Posterior vena cava (tissue), 2 donors: ENCODE results near the gene SEMA4D. TPM values are rescaled to one million over a fixed set of nuclear protein-coding genes. Genes with fewer than 3 reads are reported as not detected.

Experiments
- DNase-seq: peaks from one replicate; pipeline ENCODE4 v3.0.0-alpha.2; 2020; ENCODE audit warnings: low spot score
- intact Hi-C, 2 donors: fragments of 100-400 bp; cut with DNase I; formaldehyde crosslinking; loops; one replicate each; pipeline versions ENCODE4 v1.14.1 to v1.14.2; 2022 to 2023
- total RNA-seq, 2 donors: library from RNA; stranded (reverse); fragmentation: NEBNext Ultra II Directional; extraction: Animal tissue kit (Norgen Biotek cat#: 25700); gene quantifications; one replicate each; pipeline ENCODE4 v1.2.1, GENCODE V29; 2021
- donor health status: DM: yes; HTN: yes; CAD: no.
- donor health status: DM: yes; HTN: yes; CAD: no.

Gene SEMA4D
- total RNA-seq, 2 donors from 2014 or later, result 10.0 to 14.1 TPM

DNA sequence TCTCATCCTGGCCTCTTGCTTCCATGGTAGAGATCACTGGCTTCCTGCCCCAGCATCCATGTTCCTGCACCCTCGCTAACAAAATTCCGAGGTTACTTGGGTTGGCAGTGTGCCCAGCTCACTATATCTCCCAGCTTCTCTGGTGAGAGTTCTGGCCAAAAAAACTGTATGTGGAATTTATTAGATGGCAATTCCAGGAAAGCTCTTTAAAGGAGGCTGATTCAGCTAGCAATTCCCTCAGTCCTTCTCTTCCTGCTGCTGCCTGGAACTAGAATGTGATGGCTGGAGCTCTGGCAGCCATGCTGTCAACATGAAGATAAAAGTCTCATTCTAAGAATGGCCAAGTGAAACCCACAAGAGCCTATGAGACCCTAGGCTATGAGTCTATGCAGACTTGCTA, 90.8 kb downstream of the SEMA4D start:
- DNase-seq, result no peak
- intact Hi-C loops, result no loop called here

DNA sequence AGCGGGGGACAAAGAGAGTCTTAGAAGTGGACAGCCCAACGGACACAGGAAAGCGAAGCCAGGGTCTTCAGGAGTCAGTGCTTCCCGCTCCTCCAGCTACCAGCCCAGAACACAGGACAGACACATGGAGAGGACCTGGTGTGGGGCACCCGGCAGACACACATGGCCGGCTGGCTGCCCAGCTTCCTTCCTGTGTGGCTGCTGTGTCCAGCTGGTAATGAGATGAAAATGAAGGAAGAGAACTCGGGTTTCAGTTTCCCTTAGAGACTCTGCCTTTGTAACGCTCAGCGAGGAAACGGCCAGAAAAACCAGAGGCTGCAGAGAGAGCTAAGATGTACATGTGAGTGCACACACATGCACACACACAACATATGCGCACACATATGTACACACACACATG, 92.1 kb downstream of the SEMA4D start:
- no peak for DNase-seq
- intact Hi-C loops, result no loop called here

DNA sequence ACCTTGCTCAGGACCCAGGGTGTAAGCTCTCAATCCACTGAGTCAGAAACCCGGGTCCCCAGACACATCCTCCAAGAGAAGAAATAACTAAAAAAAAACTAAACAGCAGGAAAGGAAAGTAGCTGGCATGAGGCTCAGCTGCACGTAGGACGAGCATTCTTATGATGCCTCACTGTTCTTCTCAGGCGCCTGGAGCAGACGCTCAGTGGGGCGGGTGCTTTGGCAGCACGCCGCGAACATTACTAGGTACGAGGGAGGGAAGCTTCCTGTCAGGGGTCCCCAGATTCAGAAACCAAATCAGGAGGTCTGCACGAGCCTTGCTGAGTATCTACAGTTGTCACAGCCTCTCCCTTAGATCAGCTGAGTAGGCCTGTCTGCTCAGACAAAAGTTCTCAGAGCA, 93.8 kb downstream of the SEMA4D start:
- intact Hi-C loops, result no loop called here
- no peak for DNase-seq

- no peak for DNase-seq
Measured at GRCh38 chr9:89402695-89403427, 95.1 kb downstream of the SEMA4D start.

DNA sequence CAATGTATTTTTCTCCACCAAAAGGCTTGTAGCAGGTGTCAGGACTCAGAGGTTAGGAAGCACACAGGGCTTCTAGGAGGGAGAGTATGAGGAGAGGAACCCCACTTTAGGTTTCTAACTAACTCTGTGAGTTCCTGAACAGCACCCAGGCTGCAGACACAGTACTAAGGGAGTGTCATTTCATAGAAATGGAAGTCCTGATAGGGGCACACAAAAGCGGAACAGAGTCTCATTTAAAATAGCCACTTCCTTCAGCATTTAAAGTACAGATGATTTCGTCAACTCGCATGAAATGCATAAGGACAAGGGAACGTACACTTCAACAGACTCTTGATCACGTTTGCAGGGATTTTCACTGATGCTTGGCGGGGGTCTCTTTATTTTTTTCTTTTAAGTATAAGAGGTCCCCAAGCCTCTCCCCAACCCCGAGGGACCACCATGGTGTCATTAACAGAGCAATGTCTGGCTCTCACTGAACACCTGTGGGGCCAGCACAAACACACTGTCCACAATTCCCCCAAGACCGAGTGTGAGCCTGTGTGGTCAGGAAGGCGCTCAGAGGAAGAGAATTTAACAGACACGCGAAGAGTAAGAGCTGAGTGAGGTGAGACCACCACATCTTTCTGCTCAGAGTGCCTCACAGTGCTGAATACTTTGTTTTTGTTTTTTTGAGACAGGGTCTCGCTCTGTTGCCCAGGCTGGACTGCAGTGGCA, 97.4 kb downstream of the SEMA4D start:
- no peak for DNase-seq
- intact Hi-C loops, result no loop called here

More at GRCh38 chr9:89402695-89403427, 95.1 kb downstream of the SEMA4D start:
- intact Hi-C loops, result no loop called here

- intact Hi-C loops, result no loop called here
- DNase-seq, result no peak
Measured at GRCh38 chr9:89398621-89399020, 99.3 kb downstream of the SEMA4D start.

DNA sequence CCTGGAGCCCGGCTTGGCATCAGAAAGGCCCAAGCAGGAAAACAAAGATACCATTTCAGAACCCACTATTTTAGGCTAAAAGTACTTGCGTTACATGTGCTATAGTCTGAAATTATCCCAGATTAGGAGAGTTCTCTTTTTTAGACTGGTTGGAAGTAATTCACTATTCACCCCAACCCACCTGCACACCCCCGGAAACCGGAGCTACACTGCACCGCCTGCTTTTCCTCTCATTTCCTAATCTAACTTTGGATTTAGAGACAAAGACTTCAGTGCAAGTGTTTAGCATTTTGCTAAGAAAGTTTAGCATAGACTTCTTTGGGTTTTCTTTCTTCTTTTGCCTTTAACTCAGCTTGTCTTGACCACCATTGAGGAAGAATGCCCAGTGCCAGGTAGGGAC, 100.4 kb downstream of the SEMA4D start:
- intact Hi-C loops, result no loop called here

DNA sequence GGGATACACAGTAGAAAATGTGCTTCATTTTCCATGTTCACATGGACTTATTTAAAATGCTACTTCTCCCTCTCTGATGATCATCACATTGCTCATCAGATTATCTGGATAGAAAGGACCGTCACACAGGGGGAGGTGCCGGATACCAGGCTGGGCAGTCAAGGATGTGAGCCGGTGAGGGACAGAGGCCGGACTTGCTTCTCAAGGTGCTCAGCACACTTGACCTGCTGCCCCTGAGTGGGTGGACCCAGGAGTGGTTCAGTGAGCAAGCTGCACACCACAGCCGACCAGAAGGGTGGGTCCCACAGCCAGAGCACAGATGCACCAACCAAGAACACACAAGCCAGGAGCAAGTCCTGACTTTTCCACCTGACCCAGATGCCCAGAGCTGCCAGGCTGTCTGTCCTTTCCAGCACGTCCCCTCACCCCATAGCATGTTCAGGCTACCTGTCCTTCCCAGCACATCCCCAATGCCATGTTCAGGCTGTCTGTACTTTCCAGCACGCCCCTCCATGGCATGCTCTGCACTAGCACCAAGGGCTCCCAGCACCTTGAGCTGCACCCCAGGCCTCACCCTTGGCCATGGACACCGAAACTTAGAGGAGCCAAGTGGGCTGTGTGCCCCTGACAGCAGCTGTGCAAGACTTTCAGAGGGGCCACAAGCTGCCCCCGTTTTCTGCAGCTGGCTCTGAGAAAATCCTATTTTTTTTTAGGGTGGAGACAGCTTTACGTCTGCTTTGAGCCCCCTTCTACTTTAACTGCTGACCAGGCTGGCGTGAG, 101.8 kb downstream of the SEMA4D start:
- intact Hi-C loops, result no loop called here
- DNase-seq, result peak; percentile 48

More for the DNA sequence above, 100.4 kb downstream of the SEMA4D start:
- DNase-seq, result no peak

GRCh38 chr9:89394412-89394811, 103.5 kb downstream of the SEMA4D start:
- DNase-seq, result no peak
- intact Hi-C loops, result no loop called here

DNA sequence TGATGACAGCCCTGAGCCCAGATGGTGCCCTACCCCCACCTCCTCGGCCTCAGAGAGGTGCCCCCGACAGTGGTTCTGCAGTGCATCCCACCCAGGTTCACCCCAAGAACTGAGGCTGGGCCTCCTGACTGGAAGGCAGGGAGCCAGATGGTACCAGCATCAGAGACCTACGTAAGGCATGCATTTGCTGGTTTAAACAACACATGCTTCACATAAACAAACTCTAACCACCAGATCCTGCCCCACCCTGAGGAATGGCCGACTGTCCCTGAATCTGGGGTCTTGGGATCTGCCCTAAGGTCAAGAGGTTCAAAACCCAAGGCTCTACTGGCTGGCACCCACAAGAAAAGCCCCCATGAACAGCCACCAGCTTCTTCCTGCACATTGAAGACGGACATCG, 106.3 kb downstream of the SEMA4D start:
- DNase-seq, result no peak
- intact Hi-C loops, result no loop called here

GRCh38 chr9:89390578-89391116, 107.3 kb downstream of the SEMA4D start:
- intact Hi-C loops, result no loop called here
- no peak for DNase-seq

GRCh38 chr9:89390068-89390555, 107.8 kb downstream of the SEMA4D start:
- no peak for DNase-seq
- intact Hi-C loops, result no loop called here

- intact Hi-C loops, result no loop called here
- no peak for DNase-seq
Measured at GRCh38 chr9:89388868-89389177, 109.1 kb downstream of the SEMA4D start.

GRCh38 chr9:89388084-89388867, 109.6 kb downstream of the SEMA4D start:
- peak; percentile 88 for DNase-seq
- intact Hi-C loops, result no loop called here

DNA sequence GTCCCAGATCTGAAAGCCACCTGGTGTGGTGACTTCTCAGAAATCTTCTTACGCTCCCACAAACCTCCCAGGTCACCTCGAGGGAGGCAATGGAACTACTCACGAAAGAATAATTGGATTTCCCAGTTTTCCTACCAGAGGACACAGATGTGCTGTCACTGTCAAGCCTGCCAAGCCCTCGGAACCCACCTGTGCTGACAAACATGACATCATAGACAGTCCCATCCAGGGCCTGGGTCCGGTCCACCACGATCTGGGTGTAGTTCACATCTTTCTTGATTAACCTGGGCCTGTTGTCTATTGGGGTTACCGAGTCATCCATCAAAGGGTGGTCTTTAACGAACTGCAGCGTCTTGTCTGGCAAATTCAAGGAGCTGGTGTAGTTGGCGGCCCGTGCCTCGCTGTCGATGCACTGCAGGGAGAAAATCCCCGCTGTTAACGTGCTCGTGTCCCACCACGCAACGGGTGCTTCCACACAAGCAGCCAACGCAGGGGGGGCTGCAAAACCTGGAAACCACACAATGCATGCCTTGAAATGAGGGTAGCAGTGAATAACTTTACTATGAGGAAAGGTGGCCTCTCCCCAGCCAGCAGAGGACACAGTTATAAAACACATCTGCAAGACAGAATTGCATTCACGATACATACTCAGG, 110.6 kb downstream of the SEMA4D start:
- no peak for DNase-seq
- intact Hi-C loops, result no loop called here

DNA sequence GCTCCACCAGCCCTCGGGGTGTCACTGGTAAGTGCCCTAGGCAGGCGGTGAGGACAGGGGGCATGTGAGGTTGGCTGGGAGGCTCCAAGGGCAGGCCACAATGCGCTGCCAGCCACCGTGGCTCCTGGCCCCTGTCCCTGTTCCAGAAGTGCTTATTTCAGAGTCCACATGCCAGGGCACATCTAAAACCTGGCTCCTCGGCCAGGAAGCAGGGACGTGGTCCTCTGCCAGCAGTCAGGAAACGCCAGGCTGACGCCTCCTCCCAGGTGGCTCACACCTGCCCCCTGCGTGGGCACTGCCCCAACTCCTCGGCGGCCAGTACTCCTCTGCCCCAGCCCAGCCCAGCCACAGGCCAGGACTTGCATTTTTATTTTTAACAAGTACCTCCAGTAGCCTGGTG, 111.1 kb downstream of the SEMA4D start:
- intact Hi-C loops, result no loop called here
- DNase-seq, result no peak

DNA sequence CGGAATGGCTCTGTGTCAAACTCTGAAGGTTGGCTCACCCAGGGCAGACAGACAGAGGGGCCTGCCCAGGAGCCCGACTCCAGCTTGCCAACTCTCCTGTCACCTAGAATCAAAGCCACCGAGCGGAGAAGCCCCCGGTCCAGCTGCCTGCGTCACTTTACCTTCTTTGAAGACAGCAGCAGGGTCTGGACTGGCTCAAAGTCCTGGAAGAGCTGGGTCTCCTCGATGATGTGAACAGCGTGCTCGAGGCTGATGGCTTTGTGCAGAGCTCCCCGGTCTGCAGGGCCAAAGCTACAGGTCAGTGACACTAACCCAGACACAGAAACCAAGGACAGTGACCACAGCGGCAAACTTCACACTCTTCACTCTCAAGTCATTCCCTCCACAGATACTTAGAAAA, 111.7 kb downstream of the SEMA4D start:
- no peak for DNase-seq
- intact Hi-C loops, result no loop called here

- DNase-seq, result no peak
- intact Hi-C loops, result no loop called here
Measured at GRCh38 chr9:89384783-89385182, 113.1 kb downstream of the SEMA4D start.
